ENCODE measurements around the gene UBE2C. TPM values are rescaled to one million over a fixed set of nuclear protein-coding genes. Genes with fewer than 3 reads are reported as not detected.

UBE2C gene
- total and polyA plus RNA-seq, 3 experiments from 2014 or later: 124 to 130 TPM; not detected in 1

DNA sequence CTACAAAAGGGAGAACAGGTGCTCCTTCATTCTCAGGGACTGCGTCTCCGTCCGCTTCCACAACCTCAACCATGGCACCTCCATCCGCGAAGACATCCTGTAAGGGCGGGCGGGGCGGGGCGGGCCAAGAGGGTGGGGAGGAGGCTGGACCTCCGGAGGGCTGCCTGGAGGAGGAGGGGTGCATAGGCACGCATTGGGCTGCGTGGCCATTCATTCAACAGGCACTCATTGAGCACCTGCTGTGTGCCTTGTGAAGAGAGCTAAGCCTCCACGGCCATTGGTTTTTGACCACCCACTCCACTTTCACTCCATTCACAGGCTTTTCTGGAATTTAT, 45.4 kb downstream of the UBE2C start:
- Mint-ChIP-seq H3K4me1 (peaks cover 41 to 79% (median 71%) of the 10 kb centered on the region in 3 donors), H3K27ac (peak overlapping the region; percentile 87 to 98 (median 98)), H3K9me3 (no peaks in the 10 kb centered on the region), H3K36me3 (peaks cover 0 to 34% (median 8%) of the 10 kb centered on the region in 3 donors), H3K27me3 (peaks cover 0 to 2% of the 10 kb centered on the region in 2 donors), H3K4me3 (peak overlapping the region; percentile 89 to 99 (median 96))
- peak overlapping the region; percentile 93 for H3K27ac ChIP-seq (ENCODE audit: low read depth, low read length)
- POLR2A ChIA-PET: interaction anchor here (0.6 to 2.9 kb wide), 4 partner anchors 23 to 76 kb away, joined by 4 to 29 read pairs (median 6); partner anchors contain the start of gene PCIF1
- no peaks in the 10 kb centered on the region for H3K9me3 ChIP-seq (ENCODE audit: low read length)
- H3K4me3 ChIP-seq (ENCODE audit: low read length): peak overlapping the region; percentile 91
- CTCF ChIA-PET: interaction anchor here (1.2 kb wide), 1 partner anchor 24 kb away, joined by 3 read pairs; no protein-coding TSS in a partner anchor
- peaks cover 30% of the 10 kb centered on the region for H3K4me1 ChIP-seq (ENCODE audit: insufficient read depth, low read length)
- no peak for DNase-seq
- peaks cover 6% of the 10 kb centered on the region for H3K36me3 ChIP-seq (ENCODE audit: insufficient read depth, low read length)
- no peaks in the 10 kb centered on the region for H3K27me3 ChIP-seq (ENCODE audit: insufficient read depth, low read length, poor library complexity, severe bottlenecking)

GRCh38 chr20:45859916-45860315, 47.5 kb downstream of the UBE2C start:
- POLR2A ChIA-PET: no interaction called here

GRCh38 chr20:45860560-45861220, 48.2 kb downstream of the UBE2C start:
- CTCF ChIA-PET: no interaction called here
- Mint-ChIP-seq H3K27ac (peak overlapping the region in 1 of 8 donors; percentile 83), H3K27me3 (peaks cover 0 to 2% of the 10 kb centered on the region in 2 donors), H3K9me3 (no peaks in the 10 kb centered on the region), H3K36me3 (peaks cover 0 to 15% (median 10%) of the 10 kb centered on the region in 3 donors), H3K4me1 (peaks cover 25 to 54% (median 46%) of the 10 kb centered on the region in 3 donors), H3K4me3 (peak overlapping the region in 3 of 7 donors; percentile 4 to 69 (median 17))
- no peaks in the 10 kb centered on the region for H3K27me3 ChIP-seq (ENCODE audit: insufficient read depth, low read length, poor library complexity, severe bottlenecking)
- H3K27ac ChIP-seq (ENCODE audit: low read depth, low read length): no peak overlapping the region
- H3K36me3 ChIP-seq (ENCODE audit: insufficient read depth, low read length): no peaks in the 10 kb centered on the region
- peaks cover 23% of the 10 kb centered on the region for H3K4me1 ChIP-seq (ENCODE audit: insufficient read depth, low read length)
- POLR2A ChIA-PET: no interaction called here
- H3K9me3 ChIP-seq (ENCODE audit: low read length): no peaks in the 10 kb centered on the region
- no peak overlapping the region for H3K4me3 ChIP-seq (ENCODE audit: low read length)
- no peak for DNase-seq

More at GRCh38 chr20:45859916-45860315, 47.5 kb downstream of the UBE2C start:
- H3K27me3 ChIP-seq (ENCODE audit: insufficient read depth, low read length, poor library complexity, severe bottlenecking): no peaks in the 10 kb centered on the region
- no peak overlapping the region for H3K27ac ChIP-seq (ENCODE audit: low read depth, low read length)
- DNase-seq: no peak
- Mint-ChIP-seq H3K27ac (no peak overlapping the region), H3K4me1 (peaks cover 29 to 62% (median 53%) of the 10 kb centered on the region in 3 donors), H3K9me3 (no peaks in the 10 kb centered on the region), H3K27me3 (peaks cover 0 to 2% of the 10 kb centered on the region in 2 donors), H3K36me3 (peaks cover 0 to 18% (median 10%) of the 10 kb centered on the region in 3 donors), H3K4me3 (no peak overlapping the region)
- no peak overlapping the region for H3K4me3 ChIP-seq (ENCODE audit: low read length)
- no peaks in the 10 kb centered on the region for H3K9me3 ChIP-seq (ENCODE audit: low read length)
- peaks cover 26% of the 10 kb centered on the region for H3K4me1 ChIP-seq (ENCODE audit: insufficient read depth, low read length)
- no peaks in the 10 kb centered on the region for H3K36me3 ChIP-seq (ENCODE audit: insufficient read depth, low read length)
- CTCF ChIA-PET: no interaction called here

GRCh38 chr20:45861221-45862075, 49.0 kb downstream of the UBE2C start:
- peaks cover 0 to 13% (median 10%) of the 10 kb centered on the region in 3 donors for H3K36me3 Mint-ChIP-seq
- ChIA-PET CTCF (interaction anchor here (1.1 kb wide), 1 partner anchor 62 kb away, joined by 3 read pairs; no protein-coding TSS in a partner anchor), POLR2A (no interaction called here)
- Histone ChIP-seq H3K36me3 (ENCODE audit: insufficient read depth, low read length) (no peaks in the 10 kb centered on the region), H3K27ac (ENCODE audit: low read depth, low read length) (no peak overlapping the region), H3K9me3 (ENCODE audit: low read length) (no peaks in the 10 kb centered on the region), H3K4me3 (ENCODE audit: low read length) (no peak overlapping the region), H3K27me3 (ENCODE audit: insufficient read depth, low read length, poor library complexity, severe bottlenecking) (no peaks in the 10 kb centered on the region), H3K4me1 (ENCODE audit: insufficient read depth, low read length) (peaks cover 15% of the 10 kb centered on the region)
- H3K4me3 Mint-ChIP-seq: no peak overlapping the region
- peak overlapping the region in 2 of 8 donors; percentile 40 to 46 for H3K27ac Mint-ChIP-seq
- DNase-seq: no peak
- peaks cover 20 to 47% (median 38%) of the 10 kb centered on the region in 3 donors for H3K4me1 Mint-ChIP-seq
- H3K9me3 Mint-ChIP-seq: no peaks in the 10 kb centered on the region
- H3K27me3 Mint-ChIP-seq: peaks cover 0 to 2% of the 10 kb centered on the region in 2 donors

DNA sequence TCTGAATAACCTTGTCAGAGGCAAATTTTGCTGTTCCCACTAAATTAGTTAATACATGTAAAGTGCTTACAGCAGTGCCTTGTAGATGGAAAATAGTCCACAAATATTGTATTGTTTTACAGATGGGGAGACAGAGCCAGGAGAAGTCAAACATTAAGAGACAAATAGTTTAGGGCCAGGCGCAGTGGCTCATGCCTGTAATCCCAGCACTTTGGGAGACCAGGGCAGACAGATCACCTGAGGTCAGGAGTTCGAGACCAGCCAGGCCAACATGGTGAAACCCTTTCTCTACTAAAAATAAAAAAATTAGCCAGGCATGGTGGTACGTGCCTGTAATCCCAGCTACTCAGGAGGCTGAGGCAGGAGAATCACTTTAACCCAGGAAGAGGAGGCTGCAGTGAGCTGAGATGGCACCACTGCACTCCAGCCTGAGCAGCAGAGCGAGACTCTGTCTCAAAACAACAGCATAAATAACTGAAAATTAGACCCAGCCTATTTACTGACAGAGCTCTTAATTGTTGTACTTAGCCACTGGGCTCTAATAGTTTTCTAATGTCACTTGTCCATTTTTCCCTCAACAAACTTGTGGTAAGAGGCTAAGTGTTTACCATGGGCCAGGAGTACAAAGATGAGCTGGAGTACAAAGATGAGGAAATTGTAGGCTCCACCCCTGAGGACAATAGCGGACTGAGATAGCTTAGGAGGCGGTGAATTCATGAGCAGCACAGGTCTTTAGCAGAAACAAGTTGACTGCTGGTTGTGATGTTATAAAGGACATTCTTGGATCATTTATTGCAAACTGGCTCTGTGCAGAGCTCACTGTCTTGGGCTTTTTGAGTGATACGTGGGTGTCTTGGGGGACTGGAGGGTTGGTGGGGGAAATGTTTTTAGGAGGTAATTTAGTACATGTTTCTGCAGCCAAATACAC, 51.4 kb downstream of the UBE2C start:
- H3K4me3 ChIP-seq (ENCODE audit: low read length): no peak overlapping the region
- Mint-ChIP-seq H3K27me3 (peaks cover 0 to 2% of the 10 kb centered on the region in 2 donors), H3K4me1 (peaks cover 4 to 23% (median 15%) of the 10 kb centered on the region in 3 donors), H3K9me3 (no peaks in the 10 kb centered on the region), H3K4me3 (no peak overlapping the region), H3K27ac (peak overlapping the region in 1 of 8 donors; percentile 23), H3K36me3 (peaks cover 0 to 10% (median 0%) of the 10 kb centered on the region in 3 donors)
- H3K36me3 ChIP-seq (ENCODE audit: insufficient read depth, low read length): no peaks in the 10 kb centered on the region
- H3K9me3 ChIP-seq (ENCODE audit: low read length): no peaks in the 10 kb centered on the region
- H3K27me3 ChIP-seq (ENCODE audit: insufficient read depth, low read length, poor library complexity, severe bottlenecking): no peaks in the 10 kb centered on the region
- CTCF ChIA-PET: interaction anchor here (1.5 kb wide), 1 partner anchor 7 kb away, joined by 4 read pairs; no protein-coding TSS in a partner anchor
- DNase-seq: no peak
- POLR2A ChIA-PET: no interaction called here
- H3K4me1 ChIP-seq (ENCODE audit: insufficient read depth, low read length): peaks cover 2% of the 10 kb centered on the region
- H3K27ac ChIP-seq (ENCODE audit: low read depth, low read length): no peak overlapping the region

DNA sequence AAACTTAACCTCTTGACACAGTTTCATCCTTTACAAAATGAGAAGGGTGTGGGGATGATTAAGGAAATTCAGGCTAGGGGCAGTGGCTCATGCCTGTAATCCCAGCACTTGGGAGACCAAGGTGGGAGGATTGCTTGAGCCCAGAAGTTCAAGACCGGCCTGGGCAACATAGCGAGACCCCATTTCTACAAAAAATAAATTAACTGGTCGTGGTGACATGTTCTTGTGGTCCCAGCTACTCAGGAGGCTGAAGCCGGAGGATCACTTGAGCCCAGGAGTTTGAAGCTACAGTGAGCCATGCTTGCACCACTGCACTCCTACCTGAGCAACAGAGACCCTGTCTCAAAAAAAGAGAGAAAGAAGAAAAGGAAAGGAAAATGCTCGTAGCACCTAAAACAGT, 54.0 kb downstream of the UBE2C start:
- Histone ChIP-seq H3K9me3 (ENCODE audit: low read length) (no peaks in the 10 kb centered on the region), H3K4me3 (ENCODE audit: low read length) (no peak overlapping the region), H3K4me1 (ENCODE audit: insufficient read depth, low read length) (no peaks in the 10 kb centered on the region), H3K36me3 (ENCODE audit: insufficient read depth, low read length) (no peaks in the 10 kb centered on the region), H3K27ac (ENCODE audit: low read depth, low read length) (no peak overlapping the region), H3K27me3 (ENCODE audit: insufficient read depth, low read length, poor library complexity, severe bottlenecking) (no peaks in the 10 kb centered on the region)
- CTCF ChIA-PET: no interaction called here
- no peak for DNase-seq
- H3K9me3 Mint-ChIP-seq: no peaks in the 10 kb centered on the region
- peaks cover 0 to 6% (median 2%) of the 10 kb centered on the region in 3 donors for H3K36me3 Mint-ChIP-seq
- no peaks in the 10 kb centered on the region for H3K4me1 Mint-ChIP-seq
- H3K27me3 Mint-ChIP-seq: no peaks in the 10 kb centered on the region
- H3K4me3 Mint-ChIP-seq: no peak overlapping the region
- POLR2A ChIA-PET: interaction anchor here (0.7 kb wide), 1 partner anchor 49 kb away, joined by 6 read pairs; no protein-coding TSS in a partner anchor
- no peak overlapping the region for H3K27ac Mint-ChIP-seq

Data from CD8-positive, alpha-beta memory T cell (primary cell).